Measurements from ENCODE around the gene PPM1J. TPM values are rescaled to one million over a fixed set of nuclear protein-coding genes. Genes with fewer than 3 reads are reported as not detected.

The PPM1J gene
- total and polyA plus RNA-seq, 2 of the 13 experiments (the other 11 are each of a cell fraction or from before 2014, with no cell fraction given), result 0.07 to 0.22 TPM

GRCh38 chr1:112673592-112674439 lies 41.3 kb downstream of the PPM1J start:
- H3K4me2 ChIP-seq (ENCODE audit: low read depth, low read length), result peak overlapping the region; percentile 91
- H4K20me1 ChIP-seq (ENCODE audit: insufficient read depth, low read length), result no peaks in the 10 kb centered on the region
- CTCF ChIA-PET (ENCODE audit: low intra/inter-chr PET ratio, low total read pairs), result interaction anchor here (0.7 to 3.7 kb wide), 2 partner anchors 17 to 33 kb away, joined by 3 to 17 read pairs; partner anchors contain the start of gene RHOC
- POLR2A ChIA-PET, result interaction anchor here (0.8 to 5.5 kb wide), 15 partner anchors 9 to 279 kb away, joined by 3 to 251 read pairs (median 7); partner anchors contain the start of genes PPM1J, RHOC and ST7L
- FAIRE-seq, result no peak
- peaks cover 43% of the 10 kb centered on the region for H3K4me1 ChIP-seq (ENCODE audit: insufficient read depth, low read length)
- peaks cover 36% of the 10 kb centered on the region for H3K79me2 ChIP-seq (ENCODE audit: insufficient read depth, low read length)
- DNase-seq (ENCODE audit: low spot score), result peak; percentile 52
- H3K36me3 ChIP-seq (replicated peaks in 1 of 2; ENCODE audit: control insufficient read depth in 1 of 2, insufficient read depth in 2 of 2, low read length in 2 of 2), result peaks cover 3 to 17% of the 10 kb centered on the region in 2 experiments; a peak in 3 of 5 replicates
- in situ Hi-C loops (cut with HindIII; ENCODE audit: extremely low pct_ligation_motif_present, low pct_unique_long_range_greater_than_20kb) (loop anchor here (5.0 kb wide), 1 partner anchor 33 kb away; the partner anchor contains the start of gene RHOC), intact Hi-C loops (cut with micrococcal nuclease; ENCODE audit: unreplicated experiment) (loop anchor here (2.0 kb wide), 2 partner anchors 25 to 55 kb away; partner anchors contain the start of genes CAPZA1 and ST7L)
- H3K4me3 ChIP-seq (replicated peaks in 1 of 3; ENCODE audit: insufficient read depth in 1 of 3, low read depth in 2 of 3, low read length in 3 of 3), result peak overlapping the region; percentile 82 to 91 (median 83)
- no peak overlapping the region for H2AFZ ChIP-seq (ENCODE audit: low read length)
- peak overlapping the region; percentile 92 for H3K9ac ChIP-seq (ENCODE audit: insufficient read depth, low read depth, low read length)
- WGBS (ENCODE audit: low lambda C conversion rate), result 10% methylated on average over 18 of the region's 18 CpGs
- no peaks in the 10 kb centered on the region for H3K9me3 ChIP-seq (ENCODE audit: low read length)
- no peaks in the 10 kb centered on the region; a peak in 1 of 5 replicates for H3K27me3 ChIP-seq (ENCODE audit: control insufficient read depth in 1 of 2, insufficient read depth in 2 of 2, low read length in 2 of 2)
- ATAC-seq, result peak; percentile 47
- TSS peak; percentile 71 for BruUV-seq (replicated peaks)
- peak overlapping the region; percentile 90 for H3K27ac ChIP-seq (ENCODE audit: extremely low read length, insufficient read depth, low read length)
- peak; percentile 60; the same call in 1 of the 2 replicates for TF ChIP-seq GFI1 (CRISPR knock-in tag; IDR thresholded peaks at IDR 0.05; ENCODE audit: borderline replicate concordance)
- no peak for TF ChIP-seq ZNF17 (CRISPR knock-in tag; IDR thresholded peaks at IDR 0.05)
- TF ChIP-seq AHR (CRISPR knock-in tag; IDR thresholded peaks at IDR 0.05), result peak; percentile 56; the same call in 1 of the 2 replicates
- peak; percentile 51 for TF ChIP-seq ZNF18 (CRISPR knock-in tag; IDR thresholded peaks at IDR 0.05; ENCODE audit: insufficient replicate concordance)
- TF ChIP-seq CAMTA2 (CRISPR knock-in tag; IDR thresholded peaks at IDR 0.05; ENCODE audit: borderline replicate concordance), result 0 out of 2 replicates have a peak, but pooled peaks have one; percentile 38
- peak; percentile 45 for TF ChIP-seq TEAD3 (CRISPR knock-in tag; optimal IDR thresholded peaks at IDR 0.05; ENCODE audit: borderline replicate concordance)
- TF ChIP-seq ZNF12 (CRISPR knock-in tag; IDR thresholded peaks at IDR 0.05), result 0 out of 2 replicates have a peak, but pooled peaks have one; percentile 9
- 0 out of 2 replicates have a peak, but pooled peaks have one; percentile 28 for TF ChIP-seq POGZ (CRISPR knock-in tag; IDR thresholded peaks at IDR 0.05)
- peak; percentile 37 for TF ChIP-seq STAG1 (CRISPR knock-in tag; IDR thresholded peaks at IDR 0.05)
- TF ChIP-seq ZNF333 (CRISPR knock-in tag; IDR thresholded peaks at IDR 0.05; ENCODE audit: borderline replicate concordance), result 0 out of 2 replicates have a peak, but pooled peaks have one; percentile 16
- TF ChIP-seq ZNF275 (CRISPR knock-in tag; IDR thresholded peaks at IDR 0.05; ENCODE audit: borderline replicate concordance), result no peak
- 0 out of 2 replicates have a peak, but pooled peaks have one; percentile 38 for TF ChIP-seq GZF1 (CRISPR knock-in tag; IDR thresholded peaks at IDR 0.05)
- TF ChIP-seq ZNF512B (CRISPR knock-in tag; IDR thresholded peaks at IDR 0.05; ENCODE audit: borderline replicate concordance), result peak; percentile 76; the same call in 1 of the 2 replicates
- 0 out of 2 replicates have a peak, but pooled peaks have one; percentile 46 for TF ChIP-seq KDM3A (CRISPR knock-in tag; IDR thresholded peaks at IDR 0.05; ENCODE audit: low read depth)

All from HepG2 (cell line).